GM18508 (cell line): Measurements from ENCODE around the gene CDCA3.
"Not testable (repeated sequence)": the region's sequence is repeated elsewhere in the genome, so short reads cannot be mapped to it uniquely, and the experiment has no call there.

Experiments
- ATAC-seq: cut with Tn5 transposase; IDR thresholded peaks from one replicate; pipeline ENCODE4 v1.9.1; 2021; ENCODE audit warnings: moderate number of reproducible peaks; ENCODE audit not compliant: insufficient read depth, unreplicated experiment

The CDCA3 gene

GRCh38 chr12:6873094-6874014, 22.3 kb upstream of the CDCA3 start, which contains the start of gene SPSB2:
Gene SPSB2 (minus strand): TSS chr12:6873303. CDS start chr12:6872901, 402 bp downstream.
- no peak for ATAC-seq

GRCh38 chr12:6872073-6873048, 21.3 kb upstream of the CDCA3 start:
- ATAC-seq = no peak

GRCh38 chr12:6871052-6871957, 20.2 kb upstream of the CDCA3 start:
- ATAC-seq = no peak

DNA sequence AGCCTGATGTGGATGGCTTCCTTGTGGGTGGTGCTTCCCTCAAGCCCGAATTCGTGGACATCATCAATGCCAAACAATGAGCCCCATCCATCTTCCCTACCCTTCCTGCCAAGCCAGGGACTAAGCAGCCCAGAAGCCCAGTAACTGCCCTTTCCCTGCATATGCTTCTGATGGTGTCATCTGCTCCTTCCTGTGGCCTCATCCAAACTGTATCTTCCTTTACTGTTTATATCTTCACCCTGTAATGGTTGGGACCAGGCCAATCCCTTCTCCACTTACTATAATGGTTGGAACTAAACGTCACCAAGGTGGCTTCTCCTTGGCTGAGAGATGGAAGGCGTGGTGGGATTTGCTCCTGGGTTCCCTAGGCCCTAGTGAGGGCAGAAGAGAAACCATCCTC, 19.2 kb upstream of the CDCA3 start:
- not testable (repeated sequence) for ATAC-seq

DNA sequence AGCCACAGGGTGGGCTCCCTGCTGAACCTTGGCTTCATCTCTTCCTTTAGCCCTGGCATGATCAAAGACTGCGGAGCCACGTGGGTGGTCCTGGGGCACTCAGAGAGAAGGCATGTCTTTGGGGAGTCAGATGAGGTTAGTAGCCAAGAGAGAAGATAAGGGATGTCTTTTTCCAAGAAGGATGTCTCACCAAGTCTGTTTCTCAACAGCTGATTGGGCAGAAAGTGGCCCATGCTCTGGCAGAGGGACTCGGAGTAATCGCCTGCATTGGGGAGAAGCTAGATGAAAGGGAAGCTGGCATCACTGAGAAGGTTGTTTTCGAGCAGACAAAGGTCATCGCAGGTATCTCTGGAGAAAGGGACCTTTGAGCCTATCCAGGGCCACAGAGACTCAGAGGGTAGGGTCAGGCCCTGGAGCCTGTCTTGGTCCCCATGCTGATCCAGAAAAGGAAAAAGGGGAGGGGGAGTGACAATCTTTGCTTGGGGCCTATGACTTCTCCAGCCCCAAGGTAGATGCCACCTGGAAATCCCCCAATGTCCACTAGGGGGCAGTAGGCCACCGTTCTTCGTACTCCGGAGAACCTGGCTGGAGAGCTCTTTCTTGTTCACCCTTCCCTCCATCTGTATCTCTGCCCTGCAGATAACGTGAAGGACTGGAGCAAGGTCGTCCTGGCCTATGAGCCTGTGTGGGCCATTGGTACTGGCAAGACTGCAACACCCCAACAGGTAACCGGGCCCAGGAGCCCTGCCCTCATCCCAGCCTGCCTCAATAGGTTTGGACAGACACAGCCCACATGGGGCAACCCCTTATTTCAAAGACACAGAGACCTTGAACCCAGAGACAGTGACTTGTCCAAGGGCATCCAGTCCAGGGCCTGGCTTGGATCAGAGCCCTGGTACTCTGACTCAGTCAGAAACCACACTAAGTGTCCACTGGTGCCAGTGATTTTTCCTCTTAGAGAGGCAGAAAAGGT, 18.2 kb upstream of the CDCA3 start:
- no peak for ATAC-seq

DNA sequence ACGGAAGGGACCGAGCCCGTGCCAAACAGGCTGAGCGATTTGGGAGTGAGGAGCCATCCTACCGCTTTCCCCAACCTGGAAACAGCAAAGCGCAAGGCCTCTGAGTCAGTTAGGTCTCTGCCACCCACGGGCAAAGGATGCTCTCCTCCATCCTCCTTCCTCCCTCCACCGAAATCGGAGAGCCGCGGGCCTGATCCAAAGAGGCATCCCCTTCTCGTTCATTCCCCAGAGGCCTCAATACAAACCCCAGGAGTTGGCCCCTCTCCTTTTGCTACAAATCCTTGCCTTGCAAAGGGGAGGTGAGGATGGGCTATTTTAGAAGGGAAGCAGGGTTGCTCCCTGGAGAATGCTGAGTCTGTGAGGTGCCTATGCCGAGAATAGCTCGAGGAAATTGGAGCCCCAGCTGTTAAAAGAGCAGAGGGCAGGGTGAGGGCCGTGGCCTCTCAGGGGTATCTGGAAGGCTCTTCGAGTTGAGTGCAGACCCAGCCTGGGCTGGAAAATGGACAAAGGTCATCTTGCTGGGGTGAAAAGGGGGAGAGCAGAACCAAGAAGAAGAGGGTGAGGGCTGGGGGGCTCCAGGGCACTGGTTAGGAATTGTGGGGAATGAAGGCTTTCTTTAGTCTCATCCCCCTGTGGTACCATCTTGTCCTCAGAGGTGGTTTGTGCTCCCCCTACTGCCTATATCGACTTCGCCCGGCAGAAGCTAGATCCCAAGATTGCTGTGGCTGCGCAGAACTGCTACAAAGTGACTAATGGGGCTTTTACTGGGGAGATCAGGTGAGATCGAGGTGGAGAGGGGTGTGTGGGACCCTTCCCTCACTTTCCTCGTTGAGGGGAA, 17.3 kb upstream of the CDCA3 start:
- ATAC-seq = no peak

- ATAC-seq = no peak
Measured at GRCh38 chr12:6867413-6868210, 16.5 kb upstream of the CDCA3 start, which contains the start of gene TPI1. Gene TPI1 (plus strand): TSS chr12:6867531. CDS start chr12:6867567, 36 bp downstream.

DNA sequence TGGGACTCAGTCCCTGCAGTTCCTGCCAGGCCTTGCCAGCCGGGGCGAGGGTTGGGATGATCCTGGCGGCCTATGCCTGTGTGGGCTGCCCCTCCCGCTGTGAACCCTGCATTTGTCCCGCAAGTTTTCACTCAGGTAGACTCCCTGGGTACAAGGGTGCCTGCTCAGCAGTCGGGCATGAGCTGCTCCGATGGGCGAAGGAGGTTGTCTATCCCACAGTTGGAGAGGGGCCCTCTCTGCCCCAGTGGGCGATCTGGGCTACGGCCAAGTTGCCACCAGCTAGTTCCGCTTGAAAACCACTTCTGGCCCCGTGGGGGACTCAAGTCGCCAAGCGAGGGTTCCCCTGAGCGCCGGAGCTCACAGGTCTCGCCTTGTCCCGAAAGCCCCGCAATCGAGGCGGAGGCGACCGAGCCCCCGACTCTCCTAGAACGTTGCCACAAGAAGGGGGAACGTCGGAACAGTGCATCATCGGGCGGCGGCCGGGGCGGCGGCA, 15.9 kb upstream of the CDCA3 start:
- no peak for ATAC-seq

DNA sequence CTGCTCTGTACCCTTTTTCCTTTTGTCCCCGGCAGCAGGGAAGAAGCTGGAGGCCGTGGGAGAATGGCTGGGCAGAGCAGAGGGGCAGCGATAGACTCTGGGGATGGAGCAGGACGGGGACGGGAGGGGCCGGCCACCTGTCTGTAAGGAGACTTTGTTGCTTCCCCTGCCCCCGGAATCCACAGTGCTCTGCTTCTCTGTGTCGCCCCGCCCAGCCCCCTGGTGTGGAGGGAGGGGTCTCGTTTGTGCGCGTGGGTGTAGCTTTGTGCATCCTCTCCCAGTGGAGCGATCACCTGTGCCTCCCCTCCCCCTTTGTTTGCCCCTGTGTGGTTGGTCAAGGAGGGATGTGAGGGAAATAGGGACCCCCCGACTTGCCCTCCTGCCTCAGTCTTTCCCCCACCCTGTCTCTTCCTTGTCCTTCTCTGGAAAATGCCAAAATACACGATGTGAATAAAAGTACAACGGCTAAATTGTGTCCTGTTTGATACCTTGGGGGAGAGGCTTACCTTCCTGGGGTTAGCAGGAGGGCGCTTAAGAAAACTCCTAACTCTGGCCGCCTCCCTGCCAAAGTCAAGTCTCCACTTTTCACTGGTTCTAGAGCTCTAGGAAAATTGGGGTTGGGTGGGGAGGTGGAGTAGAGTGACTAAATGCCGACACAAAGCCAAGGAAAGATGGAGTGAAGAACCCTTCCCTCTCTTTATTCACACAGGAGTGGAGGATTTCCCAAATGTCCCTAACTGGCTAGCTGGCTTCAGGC, 15.3 kb upstream of the CDCA3 start:
- ATAC-seq = no peak

GRCh38 chr12:6865307-6865706, 14.2 kb upstream of the CDCA3 start:
- ATAC-seq = not testable (repeated sequence)

- ATAC-seq = no peak
Measured at GRCh38 chr12:6863586-6864321, 12.7 kb upstream of the CDCA3 start.

- ATAC-seq = no peak
Measured at GRCh38 chr12:6863033-6863432, 11.9 kb upstream of the CDCA3 start.

GRCh38 chr12:6861391-6861790, 10.3 kb upstream of the CDCA3 start:
- no peak for ATAC-seq

DNA sequence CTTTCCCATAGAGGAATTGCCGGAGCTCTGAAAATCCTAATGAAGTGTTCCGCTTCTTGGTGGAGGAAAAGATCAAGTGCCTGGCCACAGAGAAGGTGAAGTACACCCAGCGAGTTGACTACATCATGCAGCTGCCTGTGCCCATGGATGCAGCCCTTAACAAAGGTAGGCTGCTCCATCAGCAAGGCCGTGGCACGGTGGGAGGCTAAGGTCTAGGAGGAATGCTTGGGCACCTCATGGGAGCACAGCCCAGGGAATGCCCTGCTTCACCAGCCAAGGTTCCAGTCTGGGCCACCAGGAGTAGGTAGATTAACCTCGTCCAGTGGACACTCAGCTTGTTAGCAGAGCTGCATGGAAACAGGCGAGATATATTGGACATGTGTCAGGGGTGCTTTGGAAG, 9.9 kb upstream of the CDCA3 start:
- no peak for ATAC-seq

DNA sequence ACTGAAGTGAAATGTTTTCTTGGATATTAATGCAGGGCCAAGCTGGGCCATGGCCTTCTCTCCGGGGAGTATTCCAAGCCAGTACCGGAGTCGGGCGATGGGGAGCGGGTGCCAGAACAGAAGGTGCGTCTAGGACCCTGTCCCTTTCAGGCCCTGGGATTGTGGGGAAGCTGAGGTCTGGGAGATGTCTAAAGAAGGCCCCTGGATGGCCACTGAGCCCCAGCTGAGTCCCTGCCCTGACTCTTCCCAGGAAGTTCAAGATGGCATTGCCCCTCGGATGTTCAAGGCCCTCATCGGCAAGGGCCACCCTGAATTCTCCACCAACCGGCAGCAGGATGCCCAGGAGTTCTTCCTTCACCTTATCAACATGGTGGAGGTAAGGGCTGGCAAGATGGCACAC, 9.0 kb upstream of the CDCA3 start:
- ATAC-seq = no peak
